ENCODE measurements around the gene DLEC1.
"Not testable (repeated sequence)": the region's sequence is repeated elsewhere in the genome, so short reads cannot be mapped to it uniquely, and the experiment has no call there.

DLEC1 gene

GRCh38 chr3:38034335-38034734 lies 4.7 kb upstream of the DLEC1 start:
- not testable (repeated sequence) for ATAC-seq

GRCh38 chr3:38036286-38036685 lies 2.7 kb upstream of the DLEC1 start:
- no peak for TF ChIP-seq TCF4 (CRISPR knock-in tag; IDR thresholded peaks at IDR 0.05; ENCODE audit: borderline replicate concordance)
- no peak for TF ChIP-seq POU6F1 (CRISPR knock-in tag; IDR thresholded peaks at IDR 0.05; ENCODE audit: borderline replicate concordance, low read depth)
- TF ChIP-seq TSHZ2 (CRISPR knock-in tag; IDR thresholded peaks at IDR 0.05): no peak
- TF ChIP-seq PPARA (CRISPR knock-in tag; IDR thresholded peaks at IDR 0.05; ENCODE audit: borderline replicate concordance): no peak
- no peak for TF ChIP-seq ZNF70 (CRISPR knock-in tag; IDR thresholded peaks at IDR 0.05)
- TF ChIP-seq GLIS3 (CRISPR knock-in tag; IDR thresholded peaks at IDR 0.05): no peak
- no peak for TF ChIP-seq CREB5 (CRISPR knock-in tag; IDR thresholded peaks at IDR 0.05; ENCODE audit: low read depth)
- no peak for TF ChIP-seq ESRRG (CRISPR knock-in tag; IDR thresholded peaks at IDR 0.05)
- no peak for TF ChIP-seq BACH2 (CRISPR knock-in tag; IDR thresholded peaks at IDR 0.05; ENCODE audit: borderline replicate concordance)
- TF ChIP-seq ISL1 (CRISPR knock-in tag; IDR thresholded peaks at IDR 0.05): no peak
- TF ChIP-seq ZNF565 (CRISPR knock-in tag; conservative IDR thresholded peaks at IDR 0.05; ENCODE audit: low read depth): no peak
- no peak for TF ChIP-seq SNAI2 (CRISPR knock-in tag; IDR thresholded peaks at IDR 0.05)
- no peak for TF ChIP-seq ARNTL (CRISPR knock-in tag; IDR thresholded peaks at IDR 0.05; ENCODE audit: borderline replicate concordance, low read depth)
- no peak for TF ChIP-seq TOX (CRISPR knock-in tag; IDR thresholded peaks at IDR 0.05; ENCODE audit: borderline replicate concordance)
- no peak for TF ChIP-seq CSDC2 (CRISPR knock-in tag; IDR thresholded peaks at IDR 0.05)
- TF ChIP-seq ZFP30 (CRISPR knock-in tag; IDR thresholded peaks at IDR 0.05): no peak
- no peak for TF ChIP-seq PATZ1 (CRISPR knock-in tag; IDR thresholded peaks at IDR 0.05; ENCODE audit: borderline replicate concordance)
- no peak for ATAC-seq

GRCh38 chr3:38036906-38037305 lies 2.1 kb upstream of the DLEC1 start:
- no peak for ATAC-seq
- TF ChIP-seq ZNF8 (CRISPR knock-in tag; IDR thresholded peaks at IDR 0.05) (no peak), OSR1 (CRISPR knock-in tag; IDR thresholded peaks at IDR 0.05) (no peak), ESRRG (CRISPR knock-in tag; IDR thresholded peaks at IDR 0.05) (no peak), ZC3H10 (CRISPR knock-in tag; IDR thresholded peaks at IDR 0.05) (no peak), TSHZ2 (CRISPR knock-in tag; IDR thresholded peaks at IDR 0.05) (no peak), PATZ1 (CRISPR knock-in tag; IDR thresholded peaks at IDR 0.05; ENCODE audit: borderline replicate concordance) (no peak), ISL1 (CRISPR knock-in tag; IDR thresholded peaks at IDR 0.05) (no peak), TCF4 (CRISPR knock-in tag; IDR thresholded peaks at IDR 0.05; ENCODE audit: borderline replicate concordance) (no peak), CSRNP3 (CRISPR knock-in tag; IDR thresholded peaks at IDR 0.05) (no peak), SNAI2 (CRISPR knock-in tag; IDR thresholded peaks at IDR 0.05) (no peak), ZFP30 (CRISPR knock-in tag; IDR thresholded peaks at IDR 0.05) (no peak), ARNTL (CRISPR knock-in tag; IDR thresholded peaks at IDR 0.05; ENCODE audit: borderline replicate concordance, low read depth) (no peak), PPARA (CRISPR knock-in tag; IDR thresholded peaks at IDR 0.05; ENCODE audit: borderline replicate concordance) (no peak), GLIS3 (CRISPR knock-in tag; IDR thresholded peaks at IDR 0.05) (no peak), POU6F1 (CRISPR knock-in tag; IDR thresholded peaks at IDR 0.05; ENCODE audit: borderline replicate concordance, low read depth) (no peak), ZFP3 (CRISPR knock-in tag; IDR thresholded peaks at IDR 0.05) (no peak)

All from SK-N-SH treated with all-trans-retinoic acid at 6 μM for 48 hours (cell line).